GM19438 (cell line): Measurements from ENCODE around the gene RAG1.

ENCODE experiments used
- ATAC-seq: cut with Tn5 transposase; IDR thresholded peaks from one replicate; pipeline ENCODE4 v1.9.1; 2021; ENCODE audit warnings: low read depth; ENCODE audit not compliant: unreplicated experiment

RAG1 gene

DNA sequence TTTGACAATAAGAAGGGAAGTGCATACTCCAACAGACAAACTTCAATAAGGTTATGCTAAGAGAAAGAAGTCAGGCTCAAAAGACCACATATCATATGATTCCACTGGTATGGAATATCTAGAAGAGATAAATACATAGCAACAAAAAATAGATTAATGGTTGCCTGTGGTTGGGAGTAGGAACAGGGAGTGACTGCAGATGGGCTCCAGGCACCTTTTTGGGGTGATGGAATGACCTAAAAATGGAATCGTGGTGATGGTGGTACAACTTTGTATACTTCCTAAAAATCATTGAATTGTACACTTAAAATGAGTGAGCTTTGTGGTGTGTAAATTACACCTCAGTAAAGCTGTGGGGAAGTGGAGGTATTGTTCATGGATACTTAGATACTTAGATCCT, 59.2 kb downstream of the RAG1 start:
- ATAC-seq: no peak

DNA sequence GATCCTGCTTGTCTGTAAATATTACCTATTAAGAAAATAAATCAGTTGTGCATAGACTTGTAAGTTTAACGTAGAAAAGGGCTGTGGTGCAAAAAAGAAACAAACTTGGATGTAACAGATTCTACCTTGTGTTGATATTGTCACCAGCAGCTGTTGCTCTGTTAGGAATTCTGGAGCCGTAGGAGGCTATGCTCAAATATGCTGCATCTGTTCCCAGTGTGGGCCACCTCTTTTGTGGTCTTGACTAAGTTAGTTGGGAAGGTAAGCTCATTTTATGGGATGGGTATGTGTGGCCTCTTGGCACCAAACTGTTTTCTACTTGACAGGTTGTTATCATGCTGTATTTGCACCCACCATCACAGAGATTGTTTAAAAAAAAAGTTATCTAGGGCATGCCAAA, 59.7 kb downstream of the RAG1 start:
- ATAC-seq: no peak

DNA sequence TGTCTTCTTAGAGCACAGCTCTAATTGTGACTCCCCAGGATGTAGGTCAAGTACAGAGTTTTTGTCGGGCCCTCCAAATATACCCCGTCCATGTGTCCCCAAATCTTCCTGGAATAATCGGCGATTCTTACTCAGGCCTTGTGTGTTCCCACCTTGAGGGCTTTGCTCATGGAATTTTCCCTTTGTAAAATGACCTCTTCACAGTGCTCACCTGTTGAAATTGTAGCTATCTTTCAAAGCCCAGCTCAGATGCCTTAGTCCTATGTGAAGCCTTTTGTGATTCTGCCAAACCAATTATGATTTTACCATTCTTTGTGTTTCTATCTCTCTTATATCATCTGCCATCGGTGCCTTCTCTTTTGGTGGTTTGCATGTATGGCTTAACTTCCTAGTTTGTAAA, 60.3 kb downstream of the RAG1 start:
- ATAC-seq: no peak

DNA sequence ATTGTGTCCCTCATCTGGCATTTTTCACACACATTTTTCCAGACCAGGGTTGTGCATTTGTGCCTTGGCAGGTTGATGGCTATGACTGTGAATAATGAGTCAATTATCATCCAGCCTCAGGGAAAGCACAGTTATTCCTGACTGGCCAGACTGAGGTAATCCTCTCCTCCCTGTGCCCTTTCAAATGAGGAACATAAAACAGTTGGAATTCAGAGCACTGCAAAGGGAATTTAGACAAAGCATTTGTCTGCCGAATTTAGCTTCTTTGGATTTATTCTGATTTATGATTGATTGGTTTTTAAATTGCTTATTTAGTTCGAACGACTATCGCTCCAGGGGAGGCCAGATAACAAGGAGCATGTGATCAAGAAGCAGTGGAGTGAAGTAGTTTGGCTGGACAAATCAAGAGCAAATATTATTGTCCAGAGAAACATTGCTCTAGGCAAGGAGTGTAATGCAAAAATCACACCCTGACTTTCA, 61.0 kb downstream of the RAG1 start:
- ATAC-seq: no peak
